ENCODE results near the gene ATP8B4.
"Not testable (repeated sequence)": the region's sequence is repeated elsewhere in the genome, so short reads cannot be mapped to it uniquely, and the experiment has no call there.

The ATP8B4 gene

GRCh38 chr15:49979705-49980382 lies 139.2 kb downstream of the ATP8B4 start:
- TF ChIP-seq CTCF (IDR thresholded peaks at IDR 0.05; ENCODE audit: low read depth, low read length) = no peak
- no peak for DNase-seq (ENCODE audit: extremely low read depth, low read depth)

GRCh38 chr15:49978121-49978520 lies 140.9 kb downstream of the ATP8B4 start:
- DNase-seq (ENCODE audit: extremely low read depth, low read depth) = no peak
- no peak for TF ChIP-seq CTCF (IDR thresholded peaks at IDR 0.05; ENCODE audit: low read depth, low read length)

GRCh38 chr15:49977306-49977705 lies 141.7 kb downstream of the ATP8B4 start:
- no peak for TF ChIP-seq CTCF (IDR thresholded peaks at IDR 0.05; ENCODE audit: low read depth, low read length)

GRCh38 chr15:49964551-49964950 lies 154.5 kb downstream of the ATP8B4 start:
- no peak for TF ChIP-seq CTCF (IDR thresholded peaks at IDR 0.05; ENCODE audit: low read depth, low read length)
- no peak for DNase-seq (ENCODE audit: extremely low read depth, low read depth)

More at GRCh38 chr15:49977306-49977705, 141.7 kb downstream of the ATP8B4 start:
- DNase-seq (ENCODE audit: extremely low read depth, low read depth) = no peak

- no peak for TF ChIP-seq CTCF (IDR thresholded peaks at IDR 0.05; ENCODE audit: low read depth, low read length)
- no peak for DNase-seq (ENCODE audit: extremely low read depth, low read depth)
Observed at GRCh38 chr15:49964061-49964460, 155.0 kb downstream of the ATP8B4 start.

GRCh38 chr15:49963033-49963772 lies 155.8 kb downstream of the ATP8B4 start:
- not testable (repeated sequence) for DNase-seq (ENCODE audit: extremely low read depth, low read depth)

- TF ChIP-seq CTCF (IDR thresholded peaks at IDR 0.05; ENCODE audit: low read depth, low read length) = no peak
Observed at GRCh38 chr15:49962044-49962602, 156.9 kb downstream of the ATP8B4 start.

More at GRCh38 chr15:49962044-49962602, 156.9 kb downstream of the ATP8B4 start:
- peak; percentile 44 for DNase-seq (ENCODE audit: extremely low read depth, low read depth)
